Mucosa of descending colon (tissue), 3 donors: Measurements from ENCODE around the gene CADM2. TPM values are rescaled to one million over a fixed set of nuclear protein-coding genes. Genes with fewer than 3 reads are reported as not detected.

Source experiments
- ATAC-seq: fragments of 200-7000 bp; cut with Tn5 transposase; one replicate; pipeline ENCODE4 v1.9.1; 2020; ENCODE audit warnings: mild to moderate bottlenecking, moderate library complexity
- DNase-seq, 3 donors: peaks; one replicate each; pipeline ENCODE4 v3.0.0-alpha.2; 2020
- H3K36me3 ChIP-seq: fragments of 200-600 bp; one replicate; pipeline ENCODE4 v1.8.0; 2021; ENCODE audit warnings: low read depth, mild to moderate bottlenecking
- H3K4me1 ChIP-seq: fragments of 200-600 bp; one replicate; pipeline ENCODE4 v1.8.0; 2021; ENCODE audit warnings: low read depth, mild to moderate bottlenecking
- H3K4me3 ChIP-seq: fragments of 200-600 bp; one replicate; pipeline ENCODE4 v1.8.0; 2021; ENCODE audit warnings: mild to moderate bottlenecking
- H3K9me3 ChIP-seq: fragments of 200-600 bp; one replicate; pipeline ENCODE4 v1.8.0; 2021; ENCODE audit warnings: mild to moderate bottlenecking
- CTCF ChIP-seq: fragments of 200-600 bp; IDR thresholded peaks from one replicate; pipeline ENCODE4 v1.8.0; 2022; ENCODE audit warnings: antibody characterized with exemption, mild to moderate bottlenecking
- intact Hi-C, 2 donors: fragments of 100-400 bp; cut with DNase I in 1 of 2; cut with micrococcal nuclease in 1 of 2; formaldehyde crosslinking; loops; one replicate each; pipeline versions ENCODE4 v1.11.0 to v1.11.1; 2022; cut with DNase I, micrococcal nuclease
- microRNA-seq: library from miRNA; unstranded; fragments of <30 nt; microRNA quantifications from one replicate; pipeline ENCODE4, GENCODE V29; 2019
- total RNA-seq, 3 donors: library from RNA; stranded (reverse); fragmentation: NEBNext Ultra II Directional in 2 of 3; extraction: Animal tissue kit (Norgen Biotek cat#: 25700) in 2 of 3; gene quantifications; one replicate each; pipeline versions ENCODE4 v1.2.1 to v1.2.4, GENCODE V29; 2021 to 2023
- donor health status: DM: no; HTN: no; CAD: no; lungs with moderate emphysema.
- donor health status: DM: no; HTN: no; CAD: no.
- donor health status: DM: no; HTN: yes; CAD: no.

The CADM2 gene
- total RNA-seq, 3 donors from 2014 or later, result 0.67 to 12.8 (median 1.2) TPM

- no peaks in the 10 kb centered on the region for H3K4me1 ChIP-seq
- intact Hi-C loops, result no loop called here
- DNase-seq (no peak), ATAC-seq (no peak)
- no peaks in the 10 kb centered on the region for H3K36me3 ChIP-seq
- no peaks in the 10 kb centered on the region for H3K9me3 ChIP-seq
- H3K4me3 ChIP-seq, result no peak overlapping the region
- no peak for TF ChIP-seq CTCF
These were observed 1115.0 kb downstream of the CADM2 start for GRCh38 chr3:86073799-86074198.

GRCh38 chr3:86087160-86087871, 1128.5 kb downstream of the CADM2 start:
- intact Hi-C loops, result no loop called here
- Histone ChIP-seq H3K4me3 (no peak overlapping the region), H3K36me3 (no peaks in the 10 kb centered on the region), H3K9me3 (no peaks in the 10 kb centered on the region), H3K4me1 (no peaks in the 10 kb centered on the region)
- no peak for TF ChIP-seq CTCF
- ATAC-seq (peak; percentile 72), DNase-seq (peak in 2 of 3 donors; percentile 28 to 54)

GRCh38 chr3:86104154-86104553, 1145.4 kb downstream of the CADM2 start:
- no peak overlapping the region for H3K4me3 ChIP-seq
- intact Hi-C loops, result no loop called here
- H3K4me1 ChIP-seq, result no peaks in the 10 kb centered on the region
- no peak for TF ChIP-seq CTCF
- no peak for ATAC-seq
- DNase-seq, result no peak
- peaks cover 4% of the 10 kb centered on the region for H3K9me3 ChIP-seq
- H3K36me3 ChIP-seq, result no peaks in the 10 kb centered on the region

GRCh38 chr3:86109434-86109833, 1150.6 kb downstream of the CADM2 start:
- ATAC-seq (no peak), DNase-seq (no peak)
- Histone ChIP-seq H3K4me1 (no peaks in the 10 kb centered on the region), H3K4me3 (no peak overlapping the region), H3K36me3 (no peaks in the 10 kb centered on the region), H3K9me3 (peaks cover 4% of the 10 kb centered on the region)
- TF ChIP-seq CTCF, result no peak
- intact Hi-C loops, result no loop called here

Small RNA genes within 50 kb of the gene (microRNA-seq; reads per million reads assigned to microRNA genes)
- not detected for gene MIR5688
